Omental fat pad (tissue), 4 donors: ENCODE measurements around the gene C3orf20. TPM values are rescaled to one million over a fixed set of nuclear protein-coding genes. Genes with fewer than 3 reads are reported as not detected.
"Not testable (repeated sequence)": the region's sequence is repeated elsewhere in the genome, so short reads cannot be mapped to it uniquely, and the experiment has no call there.

Source experiments
- ATAC-seq: fragments of 150-250 bp; one replicate; pipeline ENCODE4 v1.9.1; 2016; ENCODE audit warnings: mild to moderate bottlenecking, moderate library complexity; ENCODE audit not compliant: low FRiP score
- DNase-seq: peaks from one replicate; pipeline ENCODE4 v3.0.0-alpha.2; 2019; ENCODE audit warnings: low spot score
- total RNA-seq, 4 donors: library from RNA; depleted of rRNA; stranded (reverse); fragments of >200 nt; gene quantifications; one replicate each; pipeline ENCODE4 v1.1.0, GENCODE V29; 2016
- TF ChIP-seq, protein P1 (sequence below), 3 donors: fragments of 450-650 bp; IDR thresholded peaks; one replicate each; pipeline ENCODE4 v1.5.1; 2016 to 2017; ENCODE audit warnings: antibody characterized with exemption in 3 of 3, mild to moderate bottlenecking in 3 of 3, moderate library complexity in 2 of 3

The C3orf20 gene
- total RNA-seq, 4 donors from 2014 or later, result 0.12 to 0.28 TPM; not detected in 2

DNA sequence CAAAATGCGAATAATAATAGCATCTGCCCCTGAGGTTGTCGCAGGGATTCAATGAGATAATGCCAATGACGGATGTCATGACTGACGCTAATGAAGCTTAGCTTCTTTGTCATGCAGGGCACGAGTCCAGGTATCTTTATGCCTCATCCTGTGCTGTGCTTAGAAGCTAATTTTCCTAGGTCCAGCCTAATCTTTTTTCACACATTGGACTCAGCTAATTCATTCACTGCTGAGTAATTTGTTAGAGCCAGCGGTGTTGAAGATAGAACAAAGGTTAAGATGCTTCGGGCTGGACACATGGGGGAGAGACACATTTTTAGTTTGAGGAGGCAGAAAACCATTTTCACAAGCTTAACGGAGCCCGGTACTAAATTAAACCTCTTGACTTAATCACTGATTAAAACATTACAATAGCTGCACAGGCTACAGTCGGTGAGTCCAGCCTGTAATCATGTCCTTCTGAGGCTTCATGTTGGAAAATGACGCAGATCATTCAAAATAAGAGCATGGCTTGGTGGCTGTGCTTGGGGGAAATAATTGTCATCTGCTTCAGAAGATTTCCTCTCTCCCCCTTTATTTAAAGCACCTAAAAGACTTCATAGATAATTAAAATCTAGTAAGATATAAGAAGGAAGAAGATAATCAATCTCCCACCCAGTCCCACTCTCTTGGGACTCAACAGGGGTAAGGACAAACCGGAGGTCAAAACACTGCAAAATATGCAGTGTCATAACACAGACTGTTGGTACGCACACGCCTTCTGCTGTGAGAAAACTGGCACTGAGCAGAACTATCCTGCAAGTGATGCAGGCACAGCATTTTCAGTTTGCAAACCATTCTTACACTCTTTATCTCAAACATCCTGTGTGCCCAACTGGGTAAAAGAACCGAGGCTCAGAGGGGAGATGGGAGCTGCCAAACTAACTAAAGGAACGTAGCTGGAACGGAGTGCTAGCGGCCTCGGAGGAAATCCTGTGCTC is 26.7 kb upstream of the C3orf20 start:
- DNase-seq, result no peak
- no peak for ATAC-seq
- TF ChIP-seq, protein P1, sequence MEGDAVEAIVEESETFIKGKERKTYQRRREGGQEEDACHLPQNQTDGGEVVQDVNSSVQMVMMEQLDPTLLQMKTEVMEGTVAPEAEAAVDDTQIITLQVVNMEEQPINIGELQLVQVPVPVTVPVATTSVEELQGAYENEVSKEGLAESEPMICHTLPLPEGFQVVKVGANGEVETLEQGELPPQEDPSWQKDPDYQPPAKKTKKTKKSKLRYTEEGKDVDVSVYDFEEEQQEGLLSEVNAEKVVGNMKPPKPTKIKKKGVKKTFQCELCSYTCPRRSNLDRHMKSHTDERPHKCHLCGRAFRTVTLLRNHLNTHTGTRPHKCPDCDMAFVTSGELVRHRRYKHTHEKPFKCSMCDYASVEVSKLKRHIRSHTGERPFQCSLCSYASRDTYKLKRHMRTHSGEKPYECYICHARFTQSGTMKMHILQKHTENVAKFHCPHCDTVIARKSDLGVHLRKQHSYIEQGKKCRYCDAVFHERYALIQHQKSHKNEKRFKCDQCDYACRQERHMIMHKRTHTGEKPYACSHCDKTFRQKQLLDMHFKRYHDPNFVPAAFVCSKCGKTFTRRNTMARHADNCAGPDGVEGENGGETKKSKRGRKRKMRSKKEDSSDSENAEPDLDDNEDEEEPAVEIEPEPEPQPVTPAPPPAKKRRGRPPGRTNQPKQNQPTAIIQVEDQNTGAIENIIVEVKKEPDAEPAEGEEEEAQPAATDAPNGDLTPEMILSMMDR (IDR thresholded peaks at IDR 0.05), result no peak

DNA sequence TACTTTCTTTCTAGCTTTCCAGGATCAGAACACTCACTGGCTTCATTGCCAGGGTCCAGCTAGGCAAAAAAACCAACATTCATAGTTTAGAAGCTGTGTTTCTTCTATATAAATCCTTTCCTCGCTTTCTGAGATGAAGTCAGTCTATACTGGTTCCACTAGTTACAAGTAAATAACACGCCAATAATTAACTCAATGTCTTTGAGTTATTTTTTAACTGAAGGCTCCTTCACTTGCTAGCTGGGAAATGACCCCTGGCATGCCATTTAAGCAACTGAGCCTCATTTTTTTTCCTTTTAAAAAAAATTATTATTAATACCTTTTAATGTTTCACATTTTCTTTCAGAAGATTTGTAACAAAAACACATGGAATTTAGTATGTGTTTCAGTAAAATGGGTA is 25.5 kb upstream of the C3orf20 start:
- DNase-seq (no peak), ATAC-seq (no peak)
- TF ChIP-seq, protein P1 (IDR thresholded peaks at IDR 0.05), result no peak

DNA sequence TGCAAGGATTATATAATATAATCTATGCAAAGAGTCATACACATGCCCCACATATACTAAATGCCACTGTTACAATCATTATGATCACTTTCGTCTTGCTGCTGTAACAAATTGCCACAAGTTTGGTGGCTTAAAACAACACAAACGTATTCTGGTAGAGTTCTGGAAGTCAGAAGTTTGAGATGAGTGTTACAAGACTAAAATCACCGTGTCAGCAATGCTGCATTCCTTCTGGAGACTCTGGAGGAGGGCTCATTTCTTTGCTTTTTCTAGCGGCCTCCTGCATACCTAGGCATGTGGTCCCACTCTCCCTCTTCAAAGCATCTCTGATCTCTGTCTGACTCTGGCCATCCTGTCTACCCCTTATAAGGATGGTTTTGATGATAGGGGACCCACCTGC is 24.7 kb upstream of the C3orf20 start:
- ATAC-seq (no peak), DNase-seq (no peak)
- TF ChIP-seq, protein P1 (IDR thresholded peaks at IDR 0.05), result no peak

GRCh38 chr3:14651440-14652251 is 23.3 kb upstream of the C3orf20 start, which contains the start of gene CCDC174:
CCDC174 (plus strand) TSS chr3:14651762; CDS start chr3:14651837, 75 bp downstream.
- TF ChIP-seq, protein P1 (IDR thresholded peaks at IDR 0.05), result no peak
- ATAC-seq, result peak; percentile 99
- DNase-seq, result peak; percentile 89

DNA sequence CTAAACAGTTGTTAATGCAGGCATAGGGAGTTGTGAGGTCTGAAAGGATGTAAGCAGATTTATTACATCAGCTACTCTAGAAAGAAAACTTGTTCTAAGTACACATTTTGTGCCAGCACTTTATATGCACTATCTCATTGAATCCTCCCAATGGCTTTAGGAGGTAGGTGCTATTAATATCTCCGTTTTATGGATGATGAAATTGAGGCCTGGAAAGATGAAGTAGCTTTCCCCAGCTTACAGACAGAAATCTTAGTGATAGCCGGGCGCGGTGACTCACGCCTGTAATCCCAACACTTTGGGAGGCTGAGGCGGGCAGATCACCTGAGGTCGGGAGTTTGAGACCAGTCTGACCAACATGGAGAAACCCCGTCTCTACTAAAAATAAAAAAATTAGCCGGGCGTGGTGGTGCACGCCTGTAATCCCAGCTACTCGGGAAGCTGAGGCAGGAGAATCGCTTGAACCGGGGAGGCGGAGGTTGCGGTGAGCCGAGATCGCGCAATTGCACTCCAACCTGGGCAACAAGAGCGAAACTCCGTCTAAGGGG is 22.5 kb upstream of the C3orf20 start:
- ATAC-seq, DNase-seq: not testable (repeated sequence)

DNA sequence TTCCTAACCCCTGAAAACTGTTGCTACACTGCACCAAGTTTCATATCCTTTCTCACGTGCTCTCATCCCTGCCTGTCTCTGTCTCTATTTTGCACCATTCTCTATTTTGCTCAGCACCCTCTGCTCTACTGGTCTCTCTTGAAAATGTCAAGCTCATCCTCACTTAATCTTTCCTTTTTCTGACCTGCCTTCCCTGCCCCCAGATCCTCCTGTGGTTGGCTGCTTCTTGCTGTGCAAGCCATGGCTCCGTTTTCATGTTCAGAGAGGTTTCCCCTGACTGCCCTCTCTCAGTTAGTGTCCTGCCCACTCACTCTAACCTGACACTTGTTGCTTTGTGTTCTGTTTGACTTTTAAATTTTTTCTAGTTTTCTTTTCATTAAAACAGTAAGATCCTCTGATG is 17.4 kb upstream of the C3orf20 start:
- no peak for ATAC-seq
- DNase-seq, result no peak
- TF ChIP-seq, protein P1 (IDR thresholded peaks at IDR 0.05), result no peak

DNA sequence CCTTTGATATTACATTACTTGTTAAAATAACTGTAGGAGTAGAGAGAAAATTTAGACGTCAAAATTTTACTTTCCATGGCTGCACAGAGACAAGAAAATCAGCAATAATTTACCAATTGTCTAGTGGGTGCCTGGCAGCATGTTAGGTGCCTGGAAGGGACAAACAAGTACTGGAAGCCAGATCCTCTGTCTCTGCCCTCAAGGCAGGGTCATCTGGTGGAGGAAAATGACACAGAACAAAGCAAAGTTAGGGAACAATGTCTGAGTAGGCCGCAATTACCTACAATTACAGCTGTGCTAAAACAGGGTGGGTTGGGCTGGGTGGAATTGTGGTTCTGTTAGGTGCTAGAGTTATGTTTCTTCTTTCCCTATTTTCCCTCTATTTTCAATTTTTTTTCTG is 16.0 kb upstream of the C3orf20 start:
- TF ChIP-seq, protein P1 (IDR thresholded peaks at IDR 0.05), result no peak
- no peak for DNase-seq
- no peak for ATAC-seq
